CD4-positive, alpha-beta T cell (primary cell): ENCODE results near the gene C1orf115. TPM values are rescaled to one million over a fixed set of nuclear protein-coding genes. Genes with fewer than 3 reads are reported as not detected.

ENCODE experiments used
- ATAC-seq: fragments of 200-7000 bp; cut with Tn5 transposase; one replicate; pipeline ENCODE4 v1.10.0; 2022; ENCODE audit warnings: mild to moderate bottlenecking; ENCODE audit not compliant: poor library complexity
- CTCF ChIA-PET: fragments of 350-600 bp; sonication (Branson Sonifier 250); formaldehyde crosslinking; loops from one replicate; lab custom pipeline; 2021; ENCODE audit warnings: antibody characterized with exemption, inconsistent platforms; lab: Charles Lee
- POLR2A ChIA-PET: fragments of 350-600 bp; sonication (Branson Sonifier 250); formaldehyde crosslinking; loops from one replicate; lab custom pipeline; 2021; ENCODE audit warnings: antibody characterized with exemption, inconsistent platforms; lab: Charles Lee
- DNase-seq, 14 experiments: peaks; one replicate each; pipeline ENCODE4 v3.0.0-alpha.2; 2013 to 2020; ENCODE audit warnings: mixed read lengths in 2 of 14
- H3K27ac ChIP-seq, 2 donors: one replicate each; pipeline versions ENCODE4 v1.5.1 to v1.7.0; 2013; ENCODE audit warnings: low read length in 2 of 2, low read depth in 1 of 2, mild to moderate bottlenecking in 1 of 2
- H3K27me3 ChIP-seq, 2 experiments: 1 replicate in 1 of 2; 2 replicates in 1 of 2; pipeline versions ENCODE4 v1.6.1 to v1.7.0; 2013; ENCODE audit warnings: low read length in 2 of 2, control low read depth in 1 of 2, mild to moderate bottlenecking in 1 of 2, moderate library complexity in 1 of 2; ENCODE audit not compliant: insufficient read depth in 2 of 2, control insufficient read depth in 1 of 2
- H3K36me3 ChIP-seq: one replicate; pipeline ENCODE4 v1.6.1; 2013; ENCODE audit warnings: low read length, control low read depth; ENCODE audit not compliant: insufficient read depth
- H3K4me1 ChIP-seq: one replicate; pipeline ENCODE4 v1.6.1; 2013; ENCODE audit warnings: low read length, control low read depth; ENCODE audit not compliant: insufficient read depth
- H3K4me3 ChIP-seq: one replicate; pipeline ENCODE4 v1.5.1; 2013; ENCODE audit warnings: mild to moderate bottlenecking, low read length, moderate library complexity
- H3K9me3 ChIP-seq, 2 experiments: 1 replicate in 1 of 2; 2 replicates in 1 of 2; pipeline versions ENCODE4 v1.6.1 to v1.7.0; 2013; ENCODE audit warnings: low read length in 2 of 2, mild to moderate bottlenecking in 2 of 2, control low read depth in 1 of 2, moderate library complexity in 1 of 2; ENCODE audit not compliant: control insufficient read depth in 1 of 2, insufficient read depth in 1 of 2
- H3K27ac Mint-ChIP-seq: one replicate; pipeline ENCODE4 v1.8.0; 2020; ENCODE audit warnings: mixed read lengths
- H3K27me3 Mint-ChIP-seq: one replicate; pipeline ENCODE4 v1.8.0; 2021; ENCODE audit warnings: mixed read lengths
- H3K36me3 Mint-ChIP-seq: one replicate; pipeline ENCODE4 v1.8.0; 2021; ENCODE audit warnings: low read depth, mixed read lengths
- H3K4me1 Mint-ChIP-seq: one replicate; pipeline ENCODE4 v1.8.0; 2021; ENCODE audit warnings: low read depth, mixed read lengths
- H3K4me3 Mint-ChIP-seq: one replicate; pipeline ENCODE4 v1.8.0; 2020; ENCODE audit warnings: mild to moderate bottlenecking, mixed read lengths
- H3K9me3 Mint-ChIP-seq: one replicate; pipeline ENCODE4 v1.8.0; 2020; ENCODE audit warnings: mixed read lengths
- CTCF ChIP-seq: fragments of 200-600 bp; IDR thresholded peaks from one replicate; pipeline ENCODE4 v1.8.0; 2022; ENCODE audit warnings: antibody characterized with exemption, mild to moderate bottlenecking
- intact Hi-C, 2 experiments: fragments of 100-400 bp; cut with DNase I in 1 of 2; cut with micrococcal nuclease in 1 of 2; formaldehyde crosslinking; loops; one replicate each; pipeline versions ENCODE4 v1.15.1 to v1.9.0; 2023 to 2025; cut with DNase I, micrococcal nuclease
- total RNA-seq, 174 experiments: library from RNA in 2 of 174; stranded (reverse) in 2 of 174; gene quantifications; one replicate each; pipeline ENCODE4 v1.2.3 and lab custom pipeline; 2021 to 2026

The C1orf115 gene
- total RNA-seq, 2 experiments from 2014 or later = 0.73 to 0.82 TPM

DNA sequence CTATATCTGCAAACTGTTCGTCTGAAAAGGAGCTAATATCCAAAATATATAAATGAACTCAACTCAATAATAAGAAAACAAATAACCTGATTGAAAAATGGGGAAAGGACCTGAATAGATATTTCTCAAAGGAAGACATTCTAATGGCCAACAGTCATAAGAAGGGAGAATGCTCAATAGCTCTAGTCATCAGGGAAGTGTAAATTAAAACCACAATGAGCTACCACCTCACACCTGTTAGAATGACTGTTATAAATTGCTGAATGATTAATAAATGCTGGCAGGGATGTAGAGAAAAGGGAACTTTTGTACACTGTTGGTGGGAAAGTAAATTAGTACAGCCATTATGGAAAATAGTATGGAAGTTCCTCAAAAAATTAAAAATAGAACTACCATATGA, 21.2 kb upstream of the C1orf115 start:
- Mint-ChIP-seq H3K9me3 (peaks cover 5% of the 10 kb centered on the region), H3K4me1 (no peaks in the 10 kb centered on the region), H3K27me3 (peaks cover 18% of the 10 kb centered on the region), H3K4me3 (no peak overlapping the region), H3K27ac (no peak overlapping the region), H3K36me3 (no peaks in the 10 kb centered on the region)
- no peak for DNase-seq
- ChIA-PET POLR2A (no interaction called here), CTCF (interaction anchor here (1.1 kb wide), 1 partner anchor 64 kb away, joined by 3 read pairs; no protein-coding TSS in a partner anchor)
- Histone ChIP-seq H3K27me3 (peaks cover 0 to 9% of the 10 kb centered on the region in 2 experiments), H3K4me1 (no peaks in the 10 kb centered on the region), H3K4me3 (no peak overlapping the region), H3K27ac (no peak overlapping the region), H3K36me3 (no peaks in the 10 kb centered on the region), H3K9me3 (no peaks in the 10 kb centered on the region)
- intact Hi-C loops = no loop called here
- no peak for TF ChIP-seq CTCF
- ATAC-seq = no peak

- Histone ChIP-seq H3K27ac (no peak overlapping the region), H3K36me3 (no peaks in the 10 kb centered on the region), H3K4me3 (no peak overlapping the region), H3K27me3 (peaks cover 3% of the 10 kb centered on the region in 2 experiments), H3K4me1 (no peaks in the 10 kb centered on the region), H3K9me3 (no peaks in the 10 kb centered on the region)
- no peak overlapping the region for H3K27ac Mint-ChIP-seq
- H3K9me3 Mint-ChIP-seq = peaks cover 5% of the 10 kb centered on the region
- no peak for TF ChIP-seq CTCF
- no peak overlapping the region for H3K4me3 Mint-ChIP-seq
- POLR2A ChIA-PET = no interaction called here
- CTCF ChIA-PET = no interaction called here
- intact Hi-C loops = no loop called here
- H3K36me3 Mint-ChIP-seq = no peaks in the 10 kb centered on the region
- no peak for DNase-seq
- ATAC-seq = no peak
- H3K4me1 Mint-ChIP-seq = no peaks in the 10 kb centered on the region
- H3K27me3 Mint-ChIP-seq = peaks cover 14% of the 10 kb centered on the region
Observed at GRCh38 chr1:220670365-220670764, 19.8 kb upstream of the C1orf115 start.

DNA sequence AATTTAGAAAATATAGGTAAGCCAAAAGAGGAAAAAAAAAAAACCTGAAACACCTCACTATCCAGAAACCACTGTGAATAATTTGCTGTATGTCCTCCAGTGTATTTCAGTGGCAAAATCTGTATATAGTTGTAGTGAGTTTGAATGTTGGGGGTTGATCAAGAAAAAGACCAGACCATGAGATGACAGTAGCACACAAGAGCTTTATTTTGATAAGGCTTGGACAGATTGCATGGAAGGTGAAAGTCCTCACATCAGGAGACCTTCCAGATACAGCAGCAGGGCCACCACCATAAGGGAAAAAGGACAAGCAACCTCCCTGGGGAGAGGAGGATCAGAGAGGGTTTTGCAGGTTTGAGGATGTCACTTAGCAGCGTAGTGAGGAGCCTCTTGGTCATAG, 16.2 kb upstream of the C1orf115 start:
- ATAC-seq = no peak
- ChIA-PET CTCF (no interaction called here), POLR2A (no interaction called here)
- Histone ChIP-seq H3K4me1 (no peaks in the 10 kb centered on the region), H3K9me3 (no peaks in the 10 kb centered on the region), H3K36me3 (no peaks in the 10 kb centered on the region), H3K27ac (no peak overlapping the region), H3K27me3 (peaks cover 3% of the 10 kb centered on the region in 2 experiments), H3K4me3 (no peak overlapping the region)
- intact Hi-C loops = no loop called here
- no peak overlapping the region for H3K27ac Mint-ChIP-seq
- no peak for TF ChIP-seq CTCF
- H3K4me1 Mint-ChIP-seq = no peaks in the 10 kb centered on the region
- H3K27me3 Mint-ChIP-seq = peaks cover 5% of the 10 kb centered on the region
- H3K36me3 Mint-ChIP-seq = no peaks in the 10 kb centered on the region
- no peak for DNase-seq
- no peak overlapping the region for H3K4me3 Mint-ChIP-seq
- peaks cover 5% of the 10 kb centered on the region for H3K9me3 Mint-ChIP-seq
